Left renal cortex interstitium (tissue), 4 donors: Measurements from ENCODE around the gene NBAS. TPM values are rescaled to one million over a fixed set of nuclear protein-coding genes. Genes with fewer than 3 reads are reported as not detected.

Experiments
- DNase-seq, 4 donors: peaks; one replicate each; pipeline ENCODE4 v3.0.0-alpha.2; 2013; ENCODE audit warnings: low read depth in 4 of 4, low spot score in 2 of 4, missing footprints in 1 of 4
- polyA plus RNA-seq, 4 donors: library from polyadenylated mRNA; unstranded; fragments of 120-200 nt; gene quantifications; one replicate each; pipeline ENCODE4 v1.2.1, GENCODE V29; 2013; ENCODE audit not compliant: insufficient read length in 4 of 4

The NBAS gene
- polyA plus RNA-seq = 10 to 100 TPM; 59.5 to 62.8 (median 61.5) TPM

DNA sequence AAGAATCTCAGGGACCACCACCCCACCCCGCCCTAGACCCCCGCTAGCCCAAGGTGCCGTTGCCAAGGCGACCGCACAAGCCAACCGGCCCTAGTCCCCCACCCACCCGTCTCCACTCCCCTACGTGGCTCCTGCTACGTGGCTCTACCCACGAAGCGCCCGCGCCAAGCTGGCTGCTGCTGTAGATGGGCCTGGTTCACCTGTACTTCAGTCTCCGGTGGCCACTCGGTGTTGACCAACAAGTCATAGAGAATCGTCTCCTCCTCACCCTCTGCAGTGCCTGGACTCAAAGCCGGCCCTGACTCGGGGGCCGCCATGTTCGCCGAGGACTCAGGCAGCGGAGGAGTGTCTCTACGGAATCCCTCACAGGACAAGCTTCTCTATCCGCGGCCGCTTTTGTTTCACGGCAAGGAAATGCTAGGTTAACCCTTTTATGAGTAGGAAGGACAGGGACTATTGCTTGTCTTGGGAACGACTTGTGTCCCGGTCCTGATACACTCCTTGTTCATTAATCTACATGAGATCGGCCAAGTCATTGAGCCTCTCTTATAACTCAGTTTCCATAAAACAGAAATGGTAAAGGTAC is at the start of gene NBAS:
TSS of gene NBAS (minus strand) at position 347 of the 586 bp plus-strand sequence. CDS start at position 317, 30 bp downstream.
- peak; percentile 82 to 91 (median 87) for DNase-seq

- DNase-seq = no peak
Observed at GRCh38 chr2:15610430-15610952, 49.4 kb upstream of the NBAS start.

DNA sequence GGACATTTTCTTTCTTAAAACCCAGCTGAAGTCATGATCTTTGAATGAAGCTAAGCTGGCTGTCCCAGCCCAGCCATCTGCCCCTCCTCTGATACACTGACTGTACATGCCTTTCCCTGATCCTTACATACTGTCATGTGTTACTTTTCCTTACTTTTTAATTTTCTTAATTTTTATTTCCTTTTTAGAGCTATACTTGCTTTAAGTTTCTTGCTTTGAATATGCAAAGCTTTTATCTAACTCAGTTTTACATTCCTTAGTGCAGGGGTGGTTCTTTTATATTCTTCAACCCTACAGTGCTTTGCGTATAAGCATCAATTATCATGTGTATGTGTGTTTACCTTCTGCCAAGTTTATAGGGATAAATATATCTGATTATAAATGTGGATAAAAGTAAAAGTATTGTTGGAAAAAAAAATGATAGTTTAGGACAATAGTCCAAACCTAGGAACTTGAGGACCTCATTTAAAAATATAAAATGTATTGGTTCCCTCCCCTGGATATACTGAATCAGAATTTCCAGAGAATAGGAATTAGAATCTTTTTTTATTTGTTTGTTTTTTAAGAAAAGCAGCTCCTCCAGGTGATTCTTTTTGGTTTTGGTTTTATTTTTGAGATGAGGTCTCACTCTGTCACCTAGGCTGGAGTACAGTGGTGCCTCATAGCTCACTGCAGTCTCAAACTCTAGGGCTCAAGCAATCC is 48.4 kb upstream of the NBAS start:
- DNase-seq = no peak

DNA sequence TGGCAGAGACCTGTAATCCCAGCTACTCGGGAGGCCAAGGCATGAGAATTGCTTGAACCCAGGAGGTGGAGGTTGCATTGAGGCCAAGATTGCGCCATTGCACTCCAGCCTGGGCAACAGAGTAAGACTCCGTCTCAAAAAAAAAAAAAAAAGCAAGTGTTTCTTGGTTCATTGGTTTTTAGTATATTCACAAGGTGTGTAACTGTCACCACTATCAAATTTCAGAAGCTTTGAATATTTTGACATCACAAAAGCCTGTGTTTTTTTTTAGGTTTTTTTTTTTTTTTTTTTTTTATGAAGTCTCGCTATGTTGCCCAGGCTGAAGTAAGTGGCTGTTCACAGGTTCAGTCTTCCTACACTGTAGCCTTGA is 47.2 kb upstream of the NBAS start:
- DNase-seq = no peak

- no peak for DNase-seq
Observed at GRCh38 chr2:15607709-15608391, 46.7 kb upstream of the NBAS start.

DNA sequence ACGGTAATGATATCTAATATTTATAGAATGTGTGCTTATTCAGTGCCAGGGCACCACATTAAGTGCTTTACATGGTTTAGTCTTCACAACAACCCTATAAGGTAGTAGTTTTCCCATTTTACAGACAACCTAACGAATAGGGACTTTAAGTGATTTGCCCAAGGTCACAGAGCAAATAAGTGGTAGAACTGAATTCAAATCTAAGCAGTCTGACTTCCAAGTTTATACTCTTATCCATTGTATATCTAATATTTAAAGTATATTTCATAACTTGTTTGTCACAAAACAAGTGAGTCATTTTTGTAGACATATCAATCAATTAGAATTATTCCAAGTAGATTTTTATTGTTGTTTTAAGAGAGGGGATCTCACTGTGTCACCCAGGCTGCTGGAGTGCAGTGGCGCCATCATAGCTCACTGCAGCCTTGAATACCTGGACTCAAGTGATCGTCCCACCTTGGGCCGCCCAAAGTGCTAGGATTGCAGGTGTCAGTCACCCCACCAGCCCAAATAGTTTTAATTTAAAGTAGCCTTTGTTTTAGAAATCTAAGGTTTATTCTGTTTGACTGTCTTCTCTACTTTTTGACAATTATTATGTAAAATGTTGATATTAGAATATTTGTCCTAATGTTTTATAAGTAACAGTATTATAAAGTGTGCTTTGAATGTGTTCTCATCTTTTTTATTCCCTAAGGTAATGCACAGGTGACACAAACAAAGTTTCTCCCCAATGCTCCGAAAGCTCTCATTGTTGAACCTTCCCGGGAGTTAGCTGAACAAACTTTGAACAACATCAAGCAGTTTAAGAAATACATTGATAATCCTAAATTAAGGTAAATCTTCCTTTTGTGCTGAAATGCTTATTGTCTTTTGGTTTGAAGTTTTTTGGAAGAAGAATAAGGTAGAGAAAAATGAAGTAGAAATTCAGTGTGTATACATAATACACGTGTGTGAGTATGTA is 45.6 kb upstream of the NBAS start:
- no peak for DNase-seq

DNA sequence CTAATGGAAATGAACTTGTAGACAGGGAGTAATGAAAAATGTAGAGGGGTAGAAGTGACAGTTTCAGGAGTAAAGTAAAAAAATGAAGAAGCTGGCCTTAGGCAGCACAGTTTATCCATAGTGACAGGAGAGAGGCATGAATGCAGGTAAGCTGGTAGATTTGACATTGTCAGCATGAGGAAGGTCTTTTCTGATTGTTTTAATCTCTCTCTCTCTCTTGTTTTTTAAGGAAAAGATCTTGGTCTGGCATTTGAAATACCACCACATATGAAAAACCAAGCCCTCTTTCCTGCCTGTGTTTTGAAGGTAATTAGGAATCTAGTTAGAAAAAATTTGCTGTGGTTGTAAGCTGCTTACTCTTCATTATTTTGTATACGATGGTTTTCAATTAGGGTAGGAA is 44.6 kb upstream of the NBAS start:
- DNase-seq = no peak

- no peak for DNase-seq
Observed at GRCh38 chr2:15603948-15604347, 42.8 kb upstream of the NBAS start.

DNA sequence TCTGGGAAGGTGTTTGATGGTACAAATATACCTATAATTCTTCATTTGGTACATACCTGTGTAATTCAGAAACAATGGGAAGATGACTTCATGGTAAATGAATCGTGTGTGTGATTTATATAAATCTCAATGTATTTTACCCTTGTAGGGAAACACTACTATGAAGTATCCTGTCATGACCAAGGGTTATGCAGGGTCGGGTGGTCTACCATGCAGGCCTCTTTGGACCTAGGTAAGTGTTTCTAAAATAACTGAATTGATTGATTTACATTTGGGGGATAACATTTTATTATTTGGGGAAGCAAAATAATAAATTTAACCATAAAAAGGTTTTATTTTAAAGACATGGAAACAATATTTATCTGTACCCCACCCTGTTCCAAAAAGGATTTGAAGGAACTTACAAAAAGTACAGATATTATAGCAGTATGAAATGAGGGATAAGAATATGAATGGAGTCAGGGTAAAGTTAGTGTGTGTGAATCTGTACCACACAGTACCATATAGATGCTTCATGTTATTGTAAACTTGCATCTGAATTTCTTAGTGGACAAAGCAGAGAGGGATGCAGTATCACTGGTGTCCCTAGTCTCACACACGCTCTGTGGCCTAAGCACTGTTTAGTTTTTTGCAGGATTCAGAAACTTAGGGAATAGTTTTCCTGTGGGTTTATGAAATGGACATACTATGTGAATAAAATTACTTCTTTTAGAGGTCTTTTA is 42.1 kb upstream of the NBAS start:
- no peak for DNase-seq

GRCh38 chr2:15602393-15602792 is 41.3 kb upstream of the NBAS start:
- no peak for DNase-seq

DNA sequence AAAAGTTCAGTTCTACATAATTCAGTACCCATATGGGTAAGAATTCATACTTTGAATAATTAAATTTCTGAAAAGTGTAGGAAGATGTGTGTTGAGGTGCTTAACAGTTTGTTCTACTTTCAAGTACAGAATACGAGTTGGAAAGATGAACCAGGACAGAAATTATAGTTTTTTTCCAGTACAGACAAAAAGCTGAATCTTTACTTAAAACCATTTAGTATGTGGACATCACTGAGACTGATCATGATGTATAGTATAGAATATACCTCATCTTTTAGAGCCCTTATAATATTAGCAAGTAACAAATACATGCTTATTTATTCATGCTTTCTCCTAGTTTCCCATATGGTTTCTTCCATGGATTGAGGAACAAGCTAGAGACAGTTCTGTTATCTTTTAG is 40.5 kb upstream of the NBAS start:
- no peak for DNase-seq

- no peak for DNase-seq
Observed at GRCh38 chr2:15599994-15600393, 38.9 kb upstream of the NBAS start.

- no peak for DNase-seq
Observed at GRCh38 chr2:15596968-15597367, 35.8 kb upstream of the NBAS start.

GRCh38 chr2:15596350-15596749 is 35.2 kb upstream of the NBAS start:
- no peak for DNase-seq

DNA sequence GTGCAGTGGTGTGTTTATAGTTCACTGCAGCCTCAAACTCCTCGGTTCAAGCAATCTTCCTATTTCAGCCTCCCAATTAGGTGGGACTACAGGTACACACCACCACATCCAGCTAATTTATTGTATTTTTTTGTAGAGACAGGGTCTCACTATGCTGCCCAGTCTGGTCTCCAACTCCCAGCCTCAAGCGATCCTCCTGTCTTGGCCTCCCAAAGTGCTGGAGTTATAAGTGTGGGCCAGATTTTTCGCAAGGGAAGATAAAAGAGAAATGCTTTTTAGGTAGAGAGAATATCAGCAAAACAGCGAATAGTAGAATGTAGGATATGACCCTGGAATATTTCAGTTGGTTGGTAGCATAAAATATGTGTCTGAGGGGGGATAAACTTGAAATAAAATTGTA is 34.8 kb upstream of the NBAS start:
- no peak for DNase-seq

DNA sequence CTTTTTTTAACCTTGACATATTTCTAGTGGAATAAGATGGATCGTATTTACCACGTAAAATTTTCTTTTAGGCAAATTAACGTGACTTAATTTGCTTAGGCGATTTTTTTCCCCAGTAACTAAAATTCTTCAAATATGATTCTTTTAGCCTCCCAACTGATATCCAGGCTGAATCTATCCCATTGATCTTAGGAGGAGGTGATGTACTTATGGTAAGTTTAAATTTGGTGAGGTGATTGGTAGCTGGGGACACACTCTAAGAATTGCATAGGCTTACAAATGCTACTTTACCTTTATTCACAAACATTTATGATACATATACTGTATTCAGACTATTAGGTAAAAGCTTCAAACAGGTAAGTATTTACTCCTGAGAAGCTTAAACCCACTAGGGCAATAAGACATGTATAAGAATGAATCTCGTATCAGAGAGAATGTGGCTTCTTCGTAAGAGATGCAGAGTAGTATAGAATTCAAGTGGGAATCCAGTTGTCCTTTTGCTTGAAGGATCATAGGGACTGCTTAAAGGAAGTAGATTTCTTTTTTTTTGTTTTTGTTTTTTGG is 34.3 kb upstream of the NBAS start:
- DNase-seq = no peak

GRCh38 chr2:15594291-15595256 is 33.4 kb upstream of the NBAS start:
- DNase-seq = no peak

DNA sequence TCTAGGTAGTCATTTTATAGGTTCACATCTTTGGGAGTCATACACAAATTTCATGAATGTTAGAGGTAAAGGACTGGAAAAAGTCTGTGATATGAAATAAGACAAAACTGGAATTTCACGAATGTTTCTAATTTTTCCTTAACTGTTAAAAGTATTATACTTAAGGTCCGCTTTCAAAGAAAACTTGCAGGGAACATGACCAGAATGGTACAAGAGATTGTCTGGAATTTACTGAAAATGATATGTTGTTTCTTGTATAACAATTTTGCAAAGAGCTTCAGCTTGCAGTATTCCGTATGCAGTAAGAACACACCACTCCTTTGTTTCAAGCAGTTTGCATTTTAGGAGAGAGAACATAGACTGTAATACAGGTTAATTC is 32.2 kb upstream of the NBAS start:
- no peak for DNase-seq
